Kidney (tissue), 14 donors: ENCODE data around the gene RAB6B. TPM values are rescaled to one million over a fixed set of nuclear protein-coding genes. Genes with fewer than 3 reads are reported as not detected.

ENCODE experiments used
- DNase-seq, 5 donors: peaks; one replicate each; pipeline ENCODE4 v3.0.0-alpha.2; 2013 to 2020
- FAIRE-seq: peaks from 2 replicates; lab custom pipeline; 2012; peaks lifted over from hg19 to GRCh38; lab: Jason Lieb, UNC
- H3K27ac ChIP-seq, 2 donors: one replicate each; pipeline ENCODE4 v1.7.0; 2013; ENCODE audit warnings: low read depth in 2 of 2, low read length in 2 of 2, inconsistent platforms in 1 of 2
- H3K27me3 ChIP-seq: one replicate; pipeline ENCODE4 v1.7.1; 2013; ENCODE audit warnings: low read length, inconsistent platforms; ENCODE audit not compliant: control insufficient read depth, insufficient read depth
- H3K36me3 ChIP-seq, 3 donors: one replicate each; pipeline versions ENCODE4 v1.7.0 to v1.7.1; 2013; ENCODE audit warnings: low read length in 3 of 3, control low read depth in 1 of 3, inconsistent platforms in 1 of 3; ENCODE audit not compliant: insufficient read depth in 3 of 3, control insufficient read depth in 2 of 3
- H3K4me1 ChIP-seq, 3 donors: one replicate each; pipeline versions ENCODE4 v1.7.0 to v1.7.1; 2013; ENCODE audit warnings: low read length in 3 of 3, inconsistent platforms in 1 of 3, low read depth in 1 of 3; ENCODE audit not compliant: control insufficient read depth in 2 of 3, insufficient read depth in 2 of 3
- H3K4me3 ChIP-seq, 3 donors: one replicate each; pipeline versions ENCODE4 v1.7.0 to v1.8.1; 2013; ENCODE audit warnings: low read length in 3 of 3, control low read depth in 1 of 3, inconsistent platforms in 1 of 3
- H3K9ac ChIP-seq, 3 donors: one replicate each; pipeline versions ENCODE4 v1.7.0 to v1.7.1; 2013; ENCODE audit warnings: low read length in 3 of 3, control low read depth in 1 of 3, inconsistent platforms in 1 of 3
- H3K9me3 ChIP-seq, 3 donors: one replicate each; pipeline versions ENCODE4 v1.7.0 to v1.7.1; 2013; ENCODE audit warnings: low read length in 3 of 3, control low read depth in 1 of 3, inconsistent platforms in 1 of 3; ENCODE audit not compliant: control insufficient read depth in 2 of 3, insufficient read depth in 1 of 3
- intact Hi-C: fragments of 100-400 bp; cut with DNase I; formaldehyde crosslinking; loops from one replicate; pipeline ENCODE4 v1.11.1; 2022
- polyA plus RNA-seq: library from polyadenylated mRNA; stranded (reverse); fragments of 350-450 nt; fragmentation: Illumina TruSeq; extraction: RNeasy Lipid Tissue Mini Kit (QIAGEN cat#74804); gene quantifications from one replicate; pipeline ENCODE4 v1.2.3, GENCODE V29; 2014; ENCODE audit warnings: low read depth, low replicate concordance; ENCODE audit not compliant: insufficient read depth
- total RNA-seq: library from RNA; stranded (reverse); fragmentation: NEBNext Ultra II Directional; extraction: Animal tissue kit (Norgen Biotek cat#: 25700); gene quantifications from one replicate; pipeline ENCODE4 v1.2.1, GENCODE V29; 2021
- TF ChIP-seq, protein P1 (sequence below): IDR thresholded peaks from 3 replicates; pipeline ENCODE4 v1.5.1; 2012; ENCODE audit warnings: mild to moderate bottlenecking, moderate library complexity, borderline replicate concordance; ENCODE audit not compliant: insufficient read depth; ENCODE audit errors: extremely low read depth
- donor health status: control.
- donor health status: control.
- donor health status: control.
- donor health status: control.
- donor health status: control.
- donor health status: DM: yes; HTN: yes; CAD: no.
- donor health status: Normal renal cell carcinoma (clear cell type).

The RAB6B gene
- total and polyA plus RNA-seq, 2 donors from 2014 or later = 6.6 to 17.7 TPM

DNA sequence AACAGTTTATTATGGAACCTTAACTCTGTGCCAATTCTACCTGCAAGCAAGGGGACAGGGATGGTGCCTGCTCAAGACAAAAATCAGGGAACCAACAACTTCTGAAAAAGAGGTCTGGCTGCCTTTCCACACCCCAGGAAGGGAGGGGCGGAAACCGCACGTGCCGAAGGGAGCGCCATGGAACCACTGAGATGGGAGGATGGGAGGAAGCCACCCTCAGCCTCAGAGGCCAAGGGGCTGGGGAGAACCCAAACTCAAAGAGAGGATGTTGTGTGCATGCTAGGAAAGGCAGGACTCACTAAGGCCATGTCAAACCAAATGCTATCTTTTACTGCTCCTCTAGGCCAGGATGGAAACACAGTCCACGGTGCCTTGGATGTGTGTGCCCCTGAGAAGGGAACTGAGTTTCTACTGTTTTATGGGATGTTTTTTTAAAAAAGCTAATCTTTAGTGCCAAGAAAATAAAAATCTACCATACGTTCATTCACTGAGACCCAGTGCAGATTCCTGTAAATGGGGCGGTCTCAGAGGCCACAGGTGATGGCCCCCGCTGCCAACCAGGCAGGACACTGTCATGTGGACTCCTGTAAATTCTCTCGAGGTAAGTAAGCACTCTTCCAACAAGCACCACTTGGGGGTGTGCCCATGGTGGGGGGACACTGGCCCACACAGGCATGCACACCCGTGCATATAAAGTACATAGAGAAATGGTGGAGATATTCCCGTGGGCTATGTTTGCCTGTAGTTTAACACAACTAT lies 69.5 kb downstream of the RAB6B start:
- TF ChIP-seq, protein P1, sequence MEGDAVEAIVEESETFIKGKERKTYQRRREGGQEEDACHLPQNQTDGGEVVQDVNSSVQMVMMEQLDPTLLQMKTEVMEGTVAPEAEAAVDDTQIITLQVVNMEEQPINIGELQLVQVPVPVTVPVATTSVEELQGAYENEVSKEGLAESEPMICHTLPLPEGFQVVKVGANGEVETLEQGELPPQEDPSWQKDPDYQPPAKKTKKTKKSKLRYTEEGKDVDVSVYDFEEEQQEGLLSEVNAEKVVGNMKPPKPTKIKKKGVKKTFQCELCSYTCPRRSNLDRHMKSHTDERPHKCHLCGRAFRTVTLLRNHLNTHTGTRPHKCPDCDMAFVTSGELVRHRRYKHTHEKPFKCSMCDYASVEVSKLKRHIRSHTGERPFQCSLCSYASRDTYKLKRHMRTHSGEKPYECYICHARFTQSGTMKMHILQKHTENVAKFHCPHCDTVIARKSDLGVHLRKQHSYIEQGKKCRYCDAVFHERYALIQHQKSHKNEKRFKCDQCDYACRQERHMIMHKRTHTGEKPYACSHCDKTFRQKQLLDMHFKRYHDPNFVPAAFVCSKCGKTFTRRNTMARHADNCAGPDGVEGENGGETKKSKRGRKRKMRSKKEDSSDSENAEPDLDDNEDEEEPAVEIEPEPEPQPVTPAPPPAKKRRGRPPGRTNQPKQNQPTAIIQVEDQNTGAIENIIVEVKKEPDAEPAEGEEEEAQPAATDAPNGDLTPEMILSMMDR = no peak
- no peak overlapping the region for H3K27ac ChIP-seq
- no peaks in the 10 kb centered on the region for H3K27me3 ChIP-seq
- no peaks in the 10 kb centered on the region for H3K9me3 ChIP-seq
- H3K9ac ChIP-seq = no peak overlapping the region
- H3K4me3 ChIP-seq = no peak overlapping the region
- peaks cover 0 to 2% (median 0%) of the 10 kb centered on the region in 3 donors for H3K4me1 ChIP-seq
- FAIRE-seq = no peak
- no peak for DNase-seq
- peaks cover 0 to 1% (median 0%) of the 10 kb centered on the region in 3 donors for H3K36me3 ChIP-seq
- intact Hi-C loops = no loop called here

DNA sequence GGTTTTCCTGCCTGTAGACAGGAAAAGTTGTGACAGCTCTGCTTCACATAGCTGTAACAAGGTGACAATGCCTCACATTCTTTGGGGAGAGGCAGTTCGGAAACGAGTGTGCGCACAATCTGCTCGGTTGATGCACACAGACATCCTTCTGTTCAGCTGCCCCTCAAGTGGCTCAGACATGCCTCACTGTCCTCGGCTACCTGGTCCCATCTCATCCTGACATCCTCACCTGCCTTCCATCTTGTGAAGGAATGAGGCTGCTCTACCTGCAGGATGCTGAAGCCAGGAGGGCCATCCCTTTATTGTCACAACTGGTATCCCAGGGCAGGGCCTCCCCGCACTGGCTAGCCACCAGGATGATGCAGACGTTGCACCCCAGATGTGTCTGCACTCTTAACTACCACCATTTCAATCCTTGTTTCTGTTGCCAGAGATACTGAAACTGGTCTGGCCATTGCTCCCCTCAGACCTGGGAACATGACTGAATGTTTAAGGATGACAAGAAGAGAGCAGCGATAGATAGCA lies 70.7 kb downstream of the RAB6B start:
- no peak overlapping the region for H3K9ac ChIP-seq
- intact Hi-C loops = loop anchor here (5.0 kb wide), 1 partner anchor 107 kb away; no protein-coding TSS in a partner anchor
- H3K4me3 ChIP-seq = no peak overlapping the region
- peaks cover 0 to 12% (median 9%) of the 10 kb centered on the region in 3 donors for H3K36me3 ChIP-seq
- H3K27me3 ChIP-seq = no peaks in the 10 kb centered on the region
- DNase-seq (no peak), FAIRE-seq (no peak)
- H3K4me1 ChIP-seq = peaks cover 0 to 6% (median 0%) of the 10 kb centered on the region in 3 donors
- no peaks in the 10 kb centered on the region for H3K9me3 ChIP-seq
- TF ChIP-seq, protein P1 = no peak
- no peak overlapping the region for H3K27ac ChIP-seq

GRCh38 chr3:133821767-133822638 lies 73.7 kb downstream of the RAB6B start:
- Histone ChIP-seq H3K9me3 (no peaks in the 10 kb centered on the region), H3K36me3 (peaks cover 0 to 23% (median 13%) of the 10 kb centered on the region in 3 donors), H3K4me1 (peaks cover 0 to 6% (median 0%) of the 10 kb centered on the region in 3 donors), H3K27ac (no peak overlapping the region), H3K27me3 (no peaks in the 10 kb centered on the region), H3K4me3 (no peak overlapping the region), H3K9ac (no peak overlapping the region)
- DNase-seq = peak in 2 of 5 donors; percentile 1 to 27
- intact Hi-C loops = loop anchor here (5.0 kb wide), 1 partner anchor 110 kb away; no protein-coding TSS in a partner anchor
- TF ChIP-seq, protein P1 = peak; percentile 19
- FAIRE-seq = no peak
